Endometrium (tissue), 2 donors: ENCODE data around the gene KRT72.

ENCODE experiments used
- FAIRE-seq: peaks from 2 replicates; lab custom pipeline; 2012; peaks lifted over from hg19 to GRCh38; lab: Jason Lieb, UNC
- donor health status: control.
- donor health status: control.

Gene KRT72

DNA sequence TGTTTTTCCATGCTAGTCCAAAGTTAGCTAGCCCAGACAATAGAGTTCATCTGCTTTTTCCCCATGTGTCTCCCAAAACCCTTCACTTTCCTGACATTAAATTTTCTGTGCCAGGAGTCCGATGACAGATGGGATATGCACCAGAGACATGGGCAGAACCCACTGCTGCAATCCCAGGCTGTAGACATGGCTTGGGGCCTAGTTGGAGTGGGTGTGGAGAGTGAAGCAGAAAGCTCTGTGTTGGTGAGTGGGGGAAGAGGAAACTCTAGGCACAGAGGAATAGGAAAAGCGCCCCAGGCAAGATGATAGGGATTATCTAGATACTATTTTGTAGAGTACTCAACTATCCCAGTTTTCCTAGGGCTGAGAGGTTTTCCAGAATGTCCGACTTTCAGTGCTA, 22.8 kb downstream of the KRT72 start:
- no peak for FAIRE-seq

GRCh38 chr12:52577316-52577715, 23.9 kb downstream of the KRT72 start:
- no peak for FAIRE-seq

- FAIRE-seq = no peak
Measured at GRCh38 chr12:52575948-52576347, 25.3 kb downstream of the KRT72 start.

GRCh38 chr12:52575256-52575655, 26.0 kb downstream of the KRT72 start:
- no peak for FAIRE-seq

- FAIRE-seq = no peak
Measured at GRCh38 chr12:52573743-52574142, 27.5 kb downstream of the KRT72 start, which contains the start of gene KRT74. Gene KRT74 (minus strand): TSS chr12:52573843. CDS start chr12:52573777, 66 bp downstream.

DNA sequence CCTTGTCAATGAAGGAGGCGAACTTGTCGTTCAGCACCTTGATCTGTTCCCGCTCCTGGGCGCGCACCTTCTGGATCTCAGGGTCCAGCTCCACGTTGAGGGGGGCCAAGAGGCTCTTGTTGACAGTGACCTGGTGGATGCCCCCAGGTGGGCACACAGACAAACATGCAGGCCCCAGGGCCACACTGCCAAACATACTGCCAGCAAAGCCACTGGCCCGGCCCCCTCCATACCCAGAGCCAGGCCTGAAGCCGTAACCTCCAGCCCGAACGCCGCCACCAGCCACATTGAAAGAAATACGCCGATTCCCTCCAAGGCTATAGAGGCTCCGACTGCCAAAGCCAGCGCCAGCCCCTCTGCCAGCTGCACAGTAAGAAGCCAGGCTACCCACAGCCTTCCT, 28.0 kb downstream of the KRT72 start:
- no peak for FAIRE-seq

DNA sequence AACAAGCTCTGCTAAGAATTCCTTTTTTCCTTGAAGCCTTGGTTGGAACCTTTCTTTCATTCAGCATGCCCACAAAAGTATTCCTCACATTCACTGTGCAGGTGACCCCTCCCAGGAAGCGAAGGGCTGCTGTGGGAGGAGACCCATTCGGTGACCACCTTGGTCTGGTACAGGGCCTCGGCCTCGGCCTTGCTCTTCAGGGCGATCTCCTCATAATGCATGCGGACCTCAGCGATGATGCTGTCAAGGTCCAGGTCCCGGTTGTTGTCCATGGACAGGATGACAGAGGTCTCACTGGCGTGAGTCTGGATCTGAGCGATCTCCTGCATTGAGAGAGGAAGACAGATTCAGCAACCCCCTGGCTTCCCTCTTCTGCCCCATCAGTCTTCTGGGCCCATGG, 30.8 kb downstream of the KRT72 start:
- no peak for FAIRE-seq

- FAIRE-seq = no peak
Measured at GRCh38 chr12:52568111-52568510, 33.2 kb downstream of the KRT72 start.

- FAIRE-seq = no peak
Measured at GRCh38 chr12:52566847-52567291, 34.4 kb downstream of the KRT72 start.

DNA sequence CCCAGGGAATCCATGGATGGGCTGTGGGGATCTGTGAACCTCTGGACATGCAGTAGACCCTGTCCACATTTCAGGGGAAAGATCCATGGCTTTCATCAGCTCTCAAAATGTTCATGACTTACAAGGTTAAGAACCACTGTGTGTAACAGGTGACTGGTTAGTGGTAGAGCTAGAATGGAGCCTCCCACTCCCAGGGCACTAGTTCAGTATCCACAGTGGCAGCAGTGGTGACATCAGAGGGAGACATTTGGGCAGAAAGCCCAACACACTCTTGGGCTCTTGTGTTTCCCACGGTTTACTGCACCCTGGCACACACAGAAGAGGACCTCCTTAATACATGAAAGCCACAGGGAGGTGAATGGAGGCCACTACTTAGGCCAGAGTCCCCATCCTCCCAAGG, 36.7 kb downstream of the KRT72 start:
- FAIRE-seq = no peak

DNA sequence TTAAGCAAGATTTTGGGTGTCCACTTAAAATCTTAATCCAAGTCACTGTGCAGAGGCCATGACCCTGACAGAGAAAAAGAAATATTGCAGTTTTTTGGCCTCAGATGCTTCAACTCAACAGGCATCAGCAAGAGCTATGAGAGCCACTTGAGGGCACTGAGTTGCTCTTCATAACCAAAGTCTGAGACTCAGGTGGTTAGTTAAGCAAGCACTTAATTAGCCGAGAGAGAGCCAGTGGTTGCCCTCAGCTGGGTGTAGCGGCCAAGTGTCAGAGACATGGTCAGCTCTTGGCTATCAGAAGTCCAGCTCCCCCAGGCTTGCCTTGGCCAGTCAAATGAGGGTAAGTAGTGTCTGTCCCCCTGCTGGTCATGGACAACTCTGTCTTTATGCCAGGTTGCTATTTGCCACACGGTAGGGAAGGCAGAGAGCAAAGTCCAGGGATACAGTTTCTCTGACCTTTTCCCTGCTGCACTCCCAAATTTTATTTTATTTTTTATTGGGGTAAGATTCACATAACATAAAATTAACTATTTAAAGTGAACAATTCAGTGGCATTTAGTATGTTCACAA, 39.3 kb downstream of the KRT72 start:
- FAIRE-seq = no peak

DNA sequence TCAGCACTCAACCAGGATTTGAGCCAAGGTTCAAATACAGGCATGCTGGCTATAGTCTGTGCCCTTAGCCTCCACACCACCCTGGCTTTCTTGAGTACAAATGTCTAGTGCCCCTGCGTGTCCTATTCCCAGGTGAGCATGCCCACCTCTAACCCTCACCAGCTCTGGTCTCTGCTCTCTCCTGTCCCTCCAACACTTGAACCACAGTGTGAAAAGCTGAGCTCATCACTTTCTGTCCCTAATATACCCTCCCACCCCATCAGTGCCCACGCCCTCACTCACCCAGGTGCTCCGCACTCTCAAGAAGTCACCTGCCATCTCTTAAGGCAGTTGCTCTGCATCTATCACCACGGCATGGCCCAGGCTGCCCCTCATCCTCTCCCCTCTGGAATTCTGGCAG, 41.3 kb downstream of the KRT72 start:
- no peak for FAIRE-seq

- FAIRE-seq = no peak
Measured at GRCh38 chr12:52558781-52559445, 42.4 kb downstream of the KRT72 start.

- FAIRE-seq = no peak
Measured at GRCh38 chr12:52557476-52557875, 43.8 kb downstream of the KRT72 start.

- FAIRE-seq = no peak
Measured at GRCh38 chr12:52555577-52555976, 45.7 kb downstream of the KRT72 start.

DNA sequence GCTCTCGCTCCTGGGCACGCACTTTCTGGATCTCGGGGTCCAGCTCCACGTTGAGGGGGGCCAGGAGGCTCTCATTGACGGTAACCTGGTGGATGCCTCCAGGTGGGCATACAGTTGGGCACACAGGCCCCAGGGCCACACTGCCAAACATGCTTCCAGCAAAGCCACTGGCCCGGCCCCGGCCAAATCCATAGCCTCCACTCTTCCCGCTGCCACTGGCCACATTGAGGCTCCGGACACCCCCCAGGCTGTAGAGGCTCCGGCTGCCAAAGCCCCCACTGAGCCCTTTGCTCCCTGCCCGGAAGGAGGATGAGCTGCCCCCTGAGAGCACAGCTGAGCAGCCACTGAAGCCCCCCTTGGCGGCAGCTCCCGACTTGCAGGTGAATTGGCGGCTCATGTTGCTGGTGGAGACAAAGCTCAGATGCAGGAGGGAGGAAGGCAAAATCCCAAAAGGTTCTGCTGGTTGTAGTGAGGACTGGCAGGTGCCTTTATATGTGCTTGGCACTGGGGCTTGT, 48.5 kb downstream of the KRT72 start, which contains the start of gene KRT71:
KRT71 (minus strand) TSS at position 465 of the 515 bp plus-strand sequence; CDS start at position 397, 68 bp downstream.
- no peak for FAIRE-seq

- FAIRE-seq = no peak
Measured at GRCh38 chr12:52552055-52552454, 49.2 kb downstream of the KRT72 start.

DNA sequence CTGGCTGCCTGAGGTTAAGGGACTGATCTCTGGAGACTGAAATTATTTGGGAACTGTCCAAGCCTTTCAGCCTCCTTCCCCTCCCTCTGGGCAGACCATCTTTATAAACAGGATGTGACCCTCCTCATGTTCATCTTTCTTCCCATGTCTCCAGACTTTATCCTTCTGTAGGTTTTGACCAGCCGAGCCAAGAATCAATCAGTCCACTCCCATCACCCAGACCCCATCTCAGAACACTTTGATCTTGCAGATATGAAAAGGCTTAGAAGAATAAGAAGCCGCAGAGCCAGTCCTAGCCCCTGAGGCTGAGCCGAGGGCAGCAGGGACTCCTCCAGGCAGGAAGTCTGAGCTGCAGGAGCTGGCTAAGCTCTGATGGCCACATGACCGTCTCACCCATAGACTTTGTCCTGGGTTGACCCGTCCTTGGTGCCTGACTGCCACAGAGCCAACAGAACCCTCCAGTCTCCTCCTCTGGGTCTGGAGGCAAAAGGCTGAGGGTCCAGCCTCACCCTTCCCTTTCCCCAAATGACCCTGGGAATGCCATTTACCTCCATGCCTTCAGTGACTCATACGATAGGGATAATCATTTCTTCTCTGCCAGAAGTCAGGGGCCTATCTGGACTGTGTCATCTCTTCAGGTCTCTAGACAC, 49.9 kb downstream of the KRT72 start:
- FAIRE-seq = no peak

- no peak for FAIRE-seq
Measured at GRCh38 chr12:52546126-52546525, 55.1 kb downstream of the KRT72 start.

- no peak for FAIRE-seq
Measured at GRCh38 chr12:52543985-52544883, 57.0 kb downstream of the KRT72 start.

GRCh38 chr12:52542785-52543318, 58.4 kb downstream of the KRT72 start:
- no peak for FAIRE-seq

DNA sequence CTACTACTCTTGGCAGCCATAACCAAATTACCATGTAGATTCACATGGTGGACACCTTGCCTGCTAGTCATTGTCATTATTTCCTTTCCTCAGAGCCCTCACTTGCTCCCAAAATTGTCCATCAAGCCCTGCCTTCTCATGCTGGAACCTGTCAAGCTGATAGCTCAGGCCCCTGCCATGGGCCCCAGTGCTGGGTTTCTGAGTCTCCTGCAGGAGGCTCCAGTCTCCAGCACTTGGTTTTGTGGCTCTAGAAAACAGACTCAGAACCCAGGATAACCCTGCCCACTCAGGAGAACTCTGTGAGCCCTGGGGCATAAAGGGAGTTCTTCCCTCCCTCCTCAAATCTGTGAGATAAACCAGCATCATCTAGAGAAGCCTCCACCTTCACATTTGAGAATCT, 59.1 kb downstream of the KRT72 start:
- FAIRE-seq = no peak
